K562 (cell line): ENCODE results near the gene DPEP2. TPM values are rescaled to one million over a fixed set of nuclear protein-coding genes. Genes with fewer than 3 reads are reported as not detected.

Source experiments
- CHAMP1 ChIP-seq: fragments of 450-650 bp; IDR thresholded peaks from 2 replicates; pipeline ENCODE4 v1.6.1; 2016; ENCODE audit warnings: mild to moderate bottlenecking
- ETV1 ChIP-seq: fragments of 450-650 bp; conservative IDR thresholded peaks from 2 replicates; pipeline ENCODE4 v1.6.1; 2016; ENCODE audit warnings: missing genetic modification characterization, control low read depth, low read depth, missing compliant biosample characterization
- JUN ChIP-seq, 2 experiments: sonication (generic) in 1 of 2; formaldehyde crosslinking in 1 of 2; IDR thresholded peaks; 2 replicates each; pipeline versions ENCODE4 v1.6.1 to v1.8.0; 2012 to 2022; ENCODE audit warnings: borderline replicate concordance in 2 of 2, mild to moderate bottlenecking in 2 of 2, improper control_type of control experiment in 1 of 2, low read depth in 1 of 2, low read length in 1 of 2, missing genetic modification reagents in 1 of 2
- MAZ ChIP-seq, 2 experiments: fragments of 450-650 bp in 1 of 2; sonication (generic) in 1 of 2; formaldehyde crosslinking; IDR thresholded peaks in 1 of 2; conservative IDR thresholded peaks in 1 of 2; 2 replicates each; pipeline versions ENCODE4 v1.4.0 to v1.5.0; 2020; ENCODE audit warnings: mild to moderate bottlenecking in 1 of 2, missing genetic modification reagents in 1 of 2
- NCOA1 ChIP-seq: fragments of 450-650 bp; IDR thresholded peaks from 2 replicates; pipeline ENCODE4 v1.6.1; 2016; ENCODE audit warnings: low read depth
- RB1 ChIP-seq: fragments of 450-650 bp; IDR thresholded peaks from 2 replicates; pipeline ENCODE4 v1.6.1; 2017; ENCODE audit warnings: low read depth, mild to moderate bottlenecking
- SIX5 ChIP-seq, 2 experiments: IDR thresholded peaks; 2 replicates each; pipeline ENCODE4 v1.6.1; 2011; ENCODE audit warnings: low read length in 2 of 2, borderline replicate concordance in 1 of 2, low read depth in 1 of 2, mild to moderate bottlenecking in 1 of 2, moderate library complexity in 1 of 2; ENCODE audit not compliant: insufficient read depth in 1 of 2
- YY1 ChIP-seq, 3 experiments: IDR thresholded peaks; 2 replicates each; pipeline ENCODE4 v1.6.1; 2011; ENCODE audit warnings: low read length in 2 of 3, mild to moderate bottlenecking in 2 of 3, moderate library complexity in 2 of 3, borderline replicate concordance in 1 of 3, control low read depth in 1 of 3, low read depth in 1 of 3; ENCODE audit not compliant: insufficient read depth in 3 of 3, insufficient replicate concordance in 2 of 3, control insufficient read depth in 1 of 3, insufficient read length in 1 of 3; ENCODE audit errors: extremely low read depth in 1 of 3
- ZEB2 ChIP-seq: fragments of 450-650 bp; IDR thresholded peaks from 2 replicates; pipeline ENCODE4 v1.6.1; 2016
- ZKSCAN3 ChIP-seq: fragments of 250-450 bp; sonication (Bioruptor Pico); IDR thresholded peaks from 2 replicates; pipeline ENCODE4 v1.4.0; 2020
- ZNF780A ChIP-seq: fragments of 250-450 bp; sonication (Bioruptor Pico); IDR thresholded peaks from 2 replicates; pipeline ENCODE4 v1.5.0; 2021; ENCODE audit warnings: mild to moderate bottlenecking
- polyA plus RNA-seq, 8 experiments: library from polyadenylated mRNA; depleted of rRNA in 4 of 8; stranded (reverse) in 5 of 8; unstranded in 3 of 8; fragments of >200 nt; fragmentation: Nextera tagmentation in 2 of 8; fragmentation: Illumina TruSeq in 1 of 8; extraction: Ambion mirVana in 2 of 8; extraction: Trizol in 1 of 8; gene quantifications; 2 replicates each; pipeline versions ENCODE4 v1.2.1 to v1.2.3, GENCODE V29; 2011 to 2014; ENCODE audit warnings: inconsistent platforms in 1 of 8, missing spikeins in 1 of 8
- total RNA-seq, 7 experiments: library from RNA; depleted of rRNA in 6 of 7; stranded (reverse); fragments of >200 nt in 6 of 7; fragmentation: Illumina TruSeq in 2 of 7; extraction: Trizol in 2 of 7; gene quantifications; 2 replicates each; pipeline versions ENCODE4 v1.2.1 to v1.2.3, GENCODE V29; 2011 to 2021; ENCODE audit warnings: low replicate concordance in 1 of 7
- TF ChIP-seq, protein P1 (sequence below): sonication (generic); formaldehyde crosslinking; IDR thresholded peaks from 2 replicates; pipeline ENCODE4 v1.8.0; 2023; ENCODE audit warnings: missing genetic modification reagents, mild to moderate bottlenecking, borderline replicate concordance
- TF ChIP-seq, protein P2 (sequence below): IDR thresholded peaks from 2 replicates; pipeline ENCODE4 v1.6.1; 2016; ENCODE audit warnings: missing genetic modification characterization, missing compliant biosample characterization

The DPEP2 gene
- total and polyA plus RNA-seq, 9 of the 15 experiments (the other 6 are each of a cell fraction or from before 2014, with no cell fraction given), result 0.14 to 1.2 (median 0.38) TPM

GRCh38 chr16:67993207-67994039 lies 5.9 kb downstream of the DPEP2 start (continued):
- TF ChIP-seq NCOA1 (0 out of 2 replicates have a peak, but pooled peaks have one; percentile 21), YY1 (IDR thresholded peaks at IDR 0.05; ENCODE audit: borderline replicate concordance in 1 of 3, control insufficient read depth in 1 of 3, extremely low read depth in 1 of 3, insufficient read depth in 3 of 3, insufficient read length in 1 of 3, insufficient replicate concordance in 2 of 3, low read depth in 1 of 3, low read length in 2 of 3) (peak in 2 of 3 experiments; percentile 40 to 68), CHAMP1 (no peak), JUN (IDR thresholded peaks at IDR 0.05; ENCODE audit: borderline replicate concordance, low read depth, low read length) (peak; percentile 52), JUN (CRISPR knock-in tag; IDR thresholded peaks at IDR 0.05; ENCODE audit: borderline replicate concordance) (no peak), RB1 (peak; percentile 99), ZNF780A (CRISPR knock-in tag) (no peak), ETV1 (tag) (no peak; the same call in 1 of the 2 replicates), SIX5 (IDR thresholded peaks at IDR 0.05; ENCODE audit: borderline replicate concordance in 1 of 2, insufficient read depth in 1 of 2, low read depth in 1 of 2, low read length in 2 of 2) (0 out of 4 replicates have a peak, but pooled peaks of 1 of the 2 experiments have one; percentile 3), MAZ (CRISPR knock-in tag; conservative IDR thresholded peaks at IDR 0.05 in 1 of 2, IDR thresholded peaks at IDR 0.05 in 1 of 2) (peak; percentile 87 to 88), ZEB2 (no peak), ZKSCAN3 (CRISPR knock-in tag) (no peak)
- TF ChIP-seq, protein P1, sequence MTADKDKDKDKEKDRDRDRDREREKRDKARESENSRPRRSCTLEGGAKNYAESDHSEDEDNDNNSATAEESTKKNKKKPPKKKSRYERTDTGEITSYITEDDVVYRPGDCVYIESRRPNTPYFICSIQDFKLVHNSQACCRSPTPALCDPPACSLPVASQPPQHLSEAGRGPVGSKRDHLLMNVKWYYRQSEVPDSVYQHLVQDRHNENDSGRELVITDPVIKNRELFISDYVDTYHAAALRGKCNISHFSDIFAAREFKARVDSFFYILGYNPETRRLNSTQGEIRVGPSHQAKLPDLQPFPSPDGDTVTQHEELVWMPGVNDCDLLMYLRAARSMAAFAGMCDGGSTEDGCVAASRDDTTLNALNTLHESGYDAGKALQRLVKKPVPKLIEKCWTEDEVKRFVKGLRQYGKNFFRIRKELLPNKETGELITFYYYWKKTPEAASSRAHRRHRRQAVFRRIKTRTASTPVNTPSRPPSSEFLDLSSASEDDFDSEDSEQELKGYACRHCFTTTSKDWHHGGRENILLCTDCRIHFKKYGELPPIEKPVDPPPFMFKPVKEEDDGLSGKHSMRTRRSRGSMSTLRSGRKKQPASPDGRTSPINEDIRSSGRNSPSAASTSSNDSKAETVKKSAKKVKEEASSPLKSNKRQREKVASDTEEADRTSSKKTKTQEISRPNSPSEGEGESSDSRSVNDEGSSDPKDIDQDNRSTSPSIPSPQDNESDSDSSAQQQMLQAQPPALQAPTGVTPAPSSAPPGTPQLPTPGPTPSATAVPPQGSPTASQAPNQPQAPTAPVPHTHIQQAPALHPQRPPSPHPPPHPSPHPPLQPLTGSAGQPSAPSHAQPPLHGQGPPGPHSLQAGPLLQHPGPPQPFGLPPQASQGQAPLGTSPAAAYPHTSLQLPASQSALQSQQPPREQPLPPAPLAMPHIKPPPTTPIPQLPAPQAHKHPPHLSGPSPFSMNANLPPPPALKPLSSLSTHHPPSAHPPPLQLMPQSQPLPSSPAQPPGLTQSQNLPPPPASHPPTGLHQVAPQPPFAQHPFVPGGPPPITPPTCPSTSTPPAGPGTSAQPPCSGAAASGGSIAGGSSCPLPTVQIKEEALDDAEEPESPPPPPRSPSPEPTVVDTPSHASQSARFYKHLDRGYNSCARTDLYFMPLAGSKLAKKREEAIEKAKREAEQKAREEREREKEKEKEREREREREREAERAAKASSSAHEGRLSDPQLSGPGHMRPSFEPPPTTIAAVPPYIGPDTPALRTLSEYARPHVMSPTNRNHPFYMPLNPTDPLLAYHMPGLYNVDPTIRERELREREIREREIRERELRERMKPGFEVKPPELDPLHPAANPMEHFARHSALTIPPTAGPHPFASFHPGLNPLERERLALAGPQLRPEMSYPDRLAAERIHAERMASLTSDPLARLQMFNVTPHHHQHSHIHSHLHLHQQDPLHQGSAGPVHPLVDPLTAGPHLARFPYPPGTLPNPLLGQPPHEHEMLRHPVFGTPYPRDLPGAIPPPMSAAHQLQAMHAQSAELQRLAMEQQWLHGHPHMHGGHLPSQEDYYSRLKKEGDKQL (CRISPR knock-in tag), result 0 out of 2 replicates have a peak, but pooled peaks have one; percentile 74
- TF ChIP-seq, protein P2, sequence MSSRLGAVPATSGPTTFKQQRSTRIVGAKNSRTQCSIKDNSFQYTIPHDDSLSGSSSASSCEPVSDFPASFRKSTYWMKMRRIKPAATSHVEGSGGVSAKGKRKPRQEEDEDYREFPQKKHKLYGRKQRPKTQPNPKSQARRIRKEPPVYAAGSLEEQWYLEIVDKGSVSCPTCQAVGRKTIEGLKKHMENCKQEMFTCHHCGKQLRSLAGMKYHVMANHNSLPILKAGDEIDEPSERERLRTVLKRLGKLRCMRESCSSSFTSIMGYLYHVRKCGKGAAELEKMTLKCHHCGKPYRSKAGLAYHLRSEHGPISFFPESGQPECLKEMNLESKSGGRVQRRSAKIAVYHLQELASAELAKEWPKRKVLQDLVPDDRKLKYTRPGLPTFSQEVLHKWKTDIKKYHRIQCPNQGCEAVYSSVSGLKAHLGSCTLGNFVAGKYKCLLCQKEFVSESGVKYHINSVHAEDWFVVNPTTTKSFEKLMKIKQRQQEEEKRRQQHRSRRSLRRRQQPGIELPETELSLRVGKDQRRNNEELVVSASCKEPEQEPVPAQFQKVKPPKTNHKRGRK (tag), result no peak
